Panc1 (cell line): ENCODE data around the gene TMEM130. TPM values are rescaled to one million over a fixed set of nuclear protein-coding genes. Genes with fewer than 3 reads are reported as not detected.

Experiments
- ATAC-seq: fragments of 200-7000 bp; cut with Tn5 transposase; 2 replicates; pipeline ENCODE4 v1.9.1; 2020; ENCODE audit warnings: mild to moderate bottlenecking, moderate library complexity
- BruUV-seq: library from RNA; stranded (reverse); fragments of 400-500 nt; replicated peaks from 2 replicates; lab custom pipeline; 2021; lab: Mats Ljungman, UMichigan
- CTCF ChIA-PET: fragments of 300-600 bp; sonication (Branson Sonifier 250); formaldehyde crosslinking; loops from one replicate; lab custom pipeline; 2022; ENCODE audit warnings: antibody characterized with exemption; lab: Charles Lee
- POLR2A ChIA-PET: fragments of 300-600 bp; sonication (Branson Sonifier 250); formaldehyde crosslinking; loops from one replicate; lab custom pipeline; 2022; ENCODE audit warnings: antibody characterized with exemption; lab: Charles Lee
- DNase-seq: peaks from one replicate; pipeline ENCODE4 v3.0.0-alpha.2; 2010; ENCODE audit warnings: low read depth, low spot score
- H3K27ac ChIP-seq: 2 replicates; pipeline ENCODE4 v1.5.1; 2011; ENCODE audit warnings: mild to moderate bottlenecking, low read length, inconsistent platforms
- H3K27me3 ChIP-seq: fragments of 200-500 bp; sonication (Bioruptor generic); 2 replicates; pipeline ENCODE4 v1.6.0; 2014; ENCODE audit warnings: low read length, inconsistent platforms; ENCODE audit not compliant: control insufficient read depth, insufficient read depth
- H3K36me3 ChIP-seq: fragments of 200-500 bp; sonication (Bioruptor generic); 2 replicates; pipeline ENCODE4 v1.5.1; 2014; ENCODE audit warnings: inconsistent platforms, mild to moderate bottlenecking, low read length, moderate library complexity; ENCODE audit not compliant: control insufficient read depth, insufficient read depth
- H3K4me1 ChIP-seq: 2 replicates; pipeline ENCODE4 v1.5.1; 2011; ENCODE audit warnings: inconsistent platforms, mild to moderate bottlenecking, low read length, moderate library complexity; ENCODE audit not compliant: control insufficient read depth, insufficient read depth
- H3K4me3 ChIP-seq, 2 experiments: 2 replicates each; pipeline ENCODE4 v1.5.1; 2011 to 2012; ENCODE audit warnings: low read depth in 2 of 2, low read length in 2 of 2, mild to moderate bottlenecking in 2 of 2, inconsistent platforms in 1 of 2, moderate library complexity in 1 of 2
- H3K9me3 ChIP-seq: fragments of 200-500 bp; sonication (Bioruptor generic); 2 replicates; pipeline ENCODE4 v1.5.1; 2014; ENCODE audit warnings: low read depth, mild to moderate bottlenecking, inconsistent platforms, low read length, moderate library complexity; ENCODE audit not compliant: control insufficient read depth, insufficient read depth
- CTCF ChIP-seq: fragments of 450-650 bp; IDR thresholded peaks from 2 replicates; pipeline ENCODE4 v1.5.1; 2017; ENCODE audit warnings: mild to moderate bottlenecking
- POLR2AphosphoS5 ChIP-seq: IDR thresholded peaks from 2 replicates; pipeline ENCODE4 v1.6.1; 2012; ENCODE audit warnings: mild to moderate bottlenecking, low read depth, low read length, moderate library complexity
- REST ChIP-seq, 2 experiments: IDR thresholded peaks; 2 replicates each; pipeline ENCODE4 v1.6.1; 2011 to 2012; ENCODE audit warnings: low read depth in 2 of 2, control low read depth in 1 of 2, low read length in 1 of 2, mild to moderate bottlenecking in 1 of 2, moderate library complexity in 1 of 2; ENCODE audit not compliant: insufficient read depth in 1 of 2
- SIN3A ChIP-seq: IDR thresholded peaks from 2 replicates; pipeline ENCODE4 v1.6.1; 2012; ENCODE audit warnings: low read depth, mild to moderate bottlenecking, low read length, moderate library complexity, borderline replicate concordance; ENCODE audit not compliant: insufficient read depth
- TCF7L2 ChIP-seq: IDR thresholded peaks from 2 replicates; pipeline ENCODE4 v1.6.1; 2011; ENCODE audit warnings: mild to moderate bottlenecking, low read depth, low read length, inconsistent platforms
- in situ Hi-C: cut with HindIII; loops from 2 replicates; pipeline ENCODE4 v1.10.0; 2016; ENCODE audit warnings: low sequenced_read_pairs, low pct_unique_long_range_greater_than_20kb
- intact Hi-C: fragments of 100-400 bp; cut with micrococcal nuclease; formaldehyde crosslinking; loops from one replicate; pipeline ENCODE4 v1.10.0; 2022; ENCODE audit not compliant: unreplicated experiment
- total RNA-seq: library from RNA; stranded (reverse); gene quantifications from one replicate; pipeline ENCODE4 v1.2.1, GENCODE V29; 2021; ENCODE audit not compliant: unreplicated experiment

TMEM130 gene
- total RNA-seq, 1 experiment from 2014 or later, result 0.41 TPM

DNA sequence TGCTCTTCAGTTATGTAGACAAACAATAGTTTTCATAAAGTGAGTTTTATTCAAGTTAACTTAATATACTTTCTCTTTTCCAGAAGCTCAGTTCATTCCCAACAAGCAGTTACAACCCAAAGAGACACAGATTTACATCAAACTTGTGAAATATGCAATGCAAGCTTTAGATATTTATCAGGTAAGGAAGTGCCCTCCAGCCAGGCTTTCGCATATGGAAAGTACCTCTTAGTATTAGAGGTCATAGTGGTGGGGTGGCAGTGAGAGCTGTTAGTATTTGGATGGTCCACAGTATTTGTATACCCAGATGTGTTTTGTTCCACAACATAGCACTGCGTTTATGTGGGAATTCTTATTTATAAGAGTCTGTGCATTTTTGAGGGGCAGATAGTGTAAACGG is 40.6 kb upstream of the TMEM130 start:
- POLR2A ChIA-PET, result no interaction called here
- DNase-seq (no peak), ATAC-seq (no peak)
- H3K4me3 ChIP-seq, result no peak overlapping the region
- no peaks in the 10 kb centered on the region for H3K4me1 ChIP-seq
- CTCF ChIA-PET, result interaction anchor here (0.7 kb wide), 1 partner anchor 190 kb away, joined by 5 read pairs; no protein-coding TSS in a partner anchor
- no TSS peak for BruUV-seq
- TF ChIP-seq TCF7L2, result no peak
- TF ChIP-seq POLR2AphosphoS5, result no peak
- TF ChIP-seq REST (IDR thresholded peaks at IDR 0.05; ENCODE audit: insufficient read depth in 1 of 2, low read depth in 2 of 2, low read length in 1 of 2), result no peak
- no peak for TF ChIP-seq SIN3A
- TF ChIP-seq CTCF, result no peak
- H3K36me3 ChIP-seq, result peaks cover 13% of the 10 kb centered on the region
- intact Hi-C loops (no loop called here), in situ Hi-C loops (no loop called here)
- H3K27ac ChIP-seq, result no peak overlapping the region
- no peaks in the 10 kb centered on the region for H3K9me3 ChIP-seq
- H3K27me3 ChIP-seq, result no peaks in the 10 kb centered on the region

DNA sequence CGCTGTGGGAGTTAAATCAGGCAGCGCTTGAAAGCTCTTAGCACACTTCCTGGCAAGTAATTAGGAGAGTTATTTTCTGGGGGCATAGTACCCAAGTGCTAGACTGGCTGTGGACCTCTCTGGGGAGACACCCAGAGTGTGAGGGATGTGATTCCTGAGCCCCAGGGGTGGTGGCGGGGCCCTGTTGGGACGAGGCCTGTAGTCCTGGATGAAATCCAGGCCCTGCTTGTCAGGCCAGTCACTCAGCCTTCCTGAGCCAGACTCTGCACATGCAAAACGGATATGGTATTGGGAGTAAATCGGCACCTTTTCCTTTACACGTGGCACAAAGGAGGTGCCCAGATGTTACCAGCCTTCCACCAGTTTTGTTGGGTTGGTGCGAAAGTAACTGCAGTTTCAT is 39.7 kb upstream of the TMEM130 start:
- no peak for ATAC-seq
- TF ChIP-seq POLR2AphosphoS5 (no peak), SIN3A (no peak), CTCF (no peak), REST (IDR thresholded peaks at IDR 0.05; ENCODE audit: insufficient read depth in 1 of 2, low read depth in 2 of 2, low read length in 1 of 2) (no peak), TCF7L2 (no peak)
- Histone ChIP-seq H3K4me1 (no peaks in the 10 kb centered on the region), H3K9me3 (no peaks in the 10 kb centered on the region), H3K4me3 (no peak overlapping the region), H3K36me3 (peaks cover 16% of the 10 kb centered on the region), H3K27me3 (no peaks in the 10 kb centered on the region), H3K27ac (no peak overlapping the region)
- ChIA-PET CTCF (no interaction called here), POLR2A (interaction anchor here (0.7 kb wide), 1 partner anchor 26 kb away, joined by 16 read pairs; no protein-coding TSS in a partner anchor)
- BruUV-seq, result no TSS peak
- in situ Hi-C loops, result no loop called here
- no peak for DNase-seq
- intact Hi-C loops, result no loop called here
